Measurements from ENCODE around the gene ABCC11. TPM values are rescaled to one million over a fixed set of nuclear protein-coding genes. Genes with fewer than 3 reads are reported as not detected.

ABCC11 gene
- total and polyA plus RNA-seq, 2 experiments from 2014 or later, result 0.10 TPM; not detected in 1

- no peak for TF ChIP-seq JUNB (IDR thresholded peaks at IDR 0.05; ENCODE audit: unreplicated experiment)
- TF ChIP-seq, protein P1, sequence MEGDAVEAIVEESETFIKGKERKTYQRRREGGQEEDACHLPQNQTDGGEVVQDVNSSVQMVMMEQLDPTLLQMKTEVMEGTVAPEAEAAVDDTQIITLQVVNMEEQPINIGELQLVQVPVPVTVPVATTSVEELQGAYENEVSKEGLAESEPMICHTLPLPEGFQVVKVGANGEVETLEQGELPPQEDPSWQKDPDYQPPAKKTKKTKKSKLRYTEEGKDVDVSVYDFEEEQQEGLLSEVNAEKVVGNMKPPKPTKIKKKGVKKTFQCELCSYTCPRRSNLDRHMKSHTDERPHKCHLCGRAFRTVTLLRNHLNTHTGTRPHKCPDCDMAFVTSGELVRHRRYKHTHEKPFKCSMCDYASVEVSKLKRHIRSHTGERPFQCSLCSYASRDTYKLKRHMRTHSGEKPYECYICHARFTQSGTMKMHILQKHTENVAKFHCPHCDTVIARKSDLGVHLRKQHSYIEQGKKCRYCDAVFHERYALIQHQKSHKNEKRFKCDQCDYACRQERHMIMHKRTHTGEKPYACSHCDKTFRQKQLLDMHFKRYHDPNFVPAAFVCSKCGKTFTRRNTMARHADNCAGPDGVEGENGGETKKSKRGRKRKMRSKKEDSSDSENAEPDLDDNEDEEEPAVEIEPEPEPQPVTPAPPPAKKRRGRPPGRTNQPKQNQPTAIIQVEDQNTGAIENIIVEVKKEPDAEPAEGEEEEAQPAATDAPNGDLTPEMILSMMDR (conservative IDR thresholded peaks at IDR 0.05; ENCODE audit: low read depth in 2 of 2), result no peak
- no peak for TF ChIP-seq NANOG (IDR thresholded peaks at IDR 0.05; ENCODE audit: borderline replicate concordance)
- TF ChIP-seq ZNF114 (CRISPR knock-in tag; IDR thresholded peaks at IDR 0.05), result no peak
- TF ChIP-seq, protein P2, sequence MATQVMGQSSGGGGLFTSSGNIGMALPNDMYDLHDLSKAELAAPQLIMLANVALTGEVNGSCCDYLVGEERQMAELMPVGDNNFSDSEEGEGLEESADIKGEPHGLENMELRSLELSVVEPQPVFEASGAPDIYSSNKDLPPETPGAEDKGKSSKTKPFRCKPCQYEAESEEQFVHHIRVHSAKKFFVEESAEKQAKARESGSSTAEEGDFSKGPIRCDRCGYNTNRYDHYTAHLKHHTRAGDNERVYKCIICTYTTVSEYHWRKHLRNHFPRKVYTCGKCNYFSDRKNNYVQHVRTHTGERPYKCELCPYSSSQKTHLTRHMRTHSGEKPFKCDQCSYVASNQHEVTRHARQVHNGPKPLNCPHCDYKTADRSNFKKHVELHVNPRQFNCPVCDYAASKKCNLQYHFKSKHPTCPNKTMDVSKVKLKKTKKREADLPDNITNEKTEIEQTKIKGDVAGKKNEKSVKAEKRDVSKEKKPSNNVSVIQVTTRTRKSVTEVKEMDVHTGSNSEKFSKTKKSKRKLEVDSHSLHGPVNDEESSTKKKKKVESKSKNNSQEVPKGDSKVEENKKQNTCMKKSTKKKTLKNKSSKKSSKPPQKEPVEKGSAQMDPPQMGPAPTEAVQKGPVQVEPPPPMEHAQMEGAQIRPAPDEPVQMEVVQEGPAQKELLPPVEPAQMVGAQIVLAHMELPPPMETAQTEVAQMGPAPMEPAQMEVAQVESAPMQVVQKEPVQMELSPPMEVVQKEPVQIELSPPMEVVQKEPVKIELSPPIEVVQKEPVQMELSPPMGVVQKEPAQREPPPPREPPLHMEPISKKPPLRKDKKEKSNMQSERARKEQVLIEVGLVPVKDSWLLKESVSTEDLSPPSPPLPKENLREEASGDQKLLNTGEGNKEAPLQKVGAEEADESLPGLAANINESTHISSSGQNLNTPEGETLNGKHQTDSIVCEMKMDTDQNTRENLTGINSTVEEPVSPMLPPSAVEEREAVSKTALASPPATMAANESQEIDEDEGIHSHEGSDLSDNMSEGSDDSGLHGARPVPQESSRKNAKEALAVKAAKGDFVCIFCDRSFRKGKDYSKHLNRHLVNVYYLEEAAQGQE (IDR thresholded peaks at IDR 0.05; ENCODE audit: unreplicated experiment), result no peak
- TF ChIP-seq STAT1 (IDR thresholded peaks at IDR 0.05; ENCODE audit: unreplicated experiment), result no peak
- no peak for TF ChIP-seq POLR2AphosphoS5 (IDR thresholded peaks at IDR 0.05; ENCODE audit: low read depth)
- no peak for TF ChIP-seq EZH2phosphoT487 (IDR thresholded peaks at IDR 0.05; ENCODE audit: unreplicated experiment)
- Histone ChIP-seq H4K20me1 (replicated peaks; ENCODE audit: insufficient read depth) (no peaks in the 10 kb centered on the region), H3K9me2 (ENCODE audit: insufficient read depth) (no peaks in the 10 kb centered on the region), H3F3A (replicated peaks; ENCODE audit: low read depth) (no peaks in the 10 kb centered on the region), H3K79me2 (replicated peaks; ENCODE audit: insufficient read depth) (no peaks in the 10 kb centered on the region), H3K4me1 (ENCODE audit: insufficient read depth) (no peaks in the 10 kb centered on the region), H3K27me3 (ENCODE audit: insufficient read depth) (no peaks in the 10 kb centered on the region), H2AFZ (no peak overlapping the region), H3K4me2 (no peak overlapping the region), H3K36me3 (ENCODE audit: insufficient read depth) (no peaks in the 10 kb centered on the region), H3K4me3 (no peak overlapping the region), H3K27ac (ENCODE audit: low read depth) (no peak overlapping the region)
- Mint-ChIP-seq H3K36me3 (ENCODE audit: low read depth) (no peaks in the 10 kb centered on the region), H3K4me1 (no peaks in the 10 kb centered on the region; the same call in 2 of the 3 replicates), H3K27ac (no peak overlapping the region), H3K9me3 (no peaks in the 10 kb centered on the region), H3K27me3 (ENCODE audit: insufficient read depth, low read depth, poor library complexity) (peaks cover 8% of the 10 kb centered on the region), H3K4me3 (no peak overlapping the region)
- DNase-seq (ENCODE audit: low spot score), result no peak
- ATAC-seq, result no peak
Measured at GRCh38 chr16:48210747-48211146, 36.6 kb downstream of the ABCC11 start.

DNA sequence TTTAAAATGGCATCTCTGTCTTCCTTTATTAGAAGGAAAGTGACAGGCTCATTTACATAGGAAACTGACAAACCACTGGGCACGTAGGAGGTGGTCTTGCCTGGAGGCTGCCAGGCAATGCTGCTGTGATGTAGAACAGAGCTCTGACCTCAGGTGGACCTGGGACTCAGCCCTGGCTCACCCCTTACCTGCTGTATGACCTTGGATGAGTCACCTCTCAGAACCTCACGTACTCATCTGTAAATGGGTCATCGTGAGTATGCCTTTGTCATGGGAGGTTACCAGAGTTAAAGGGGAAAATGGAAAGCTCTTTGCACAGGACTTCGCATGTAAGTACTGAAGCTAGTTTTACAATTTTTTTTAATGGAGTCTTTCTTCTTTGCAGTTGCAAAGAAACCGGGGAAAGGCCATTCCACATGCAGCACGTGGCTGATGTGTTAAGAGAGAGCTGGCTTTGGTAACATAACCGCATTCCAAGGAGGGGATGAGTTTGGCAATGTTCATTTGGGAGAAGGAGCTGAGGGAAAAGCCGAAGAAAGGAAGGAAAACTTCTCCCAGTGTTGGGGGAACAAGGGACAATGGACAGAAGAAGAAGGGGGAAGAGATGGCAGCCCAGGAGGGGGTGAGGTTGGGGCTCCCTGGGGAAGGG, 40.6 kb downstream of the ABCC11 start:
- Mint-ChIP-seq H3K27me3 (ENCODE audit: insufficient read depth, low read depth, poor library complexity) (peaks cover 4% of the 10 kb centered on the region), H3K4me1 (no peaks in the 10 kb centered on the region; the same call in 2 of the 3 replicates), H3K36me3 (ENCODE audit: low read depth) (no peaks in the 10 kb centered on the region), H3K4me3 (no peak overlapping the region), H3K27ac (no peak overlapping the region), H3K9me3 (no peaks in the 10 kb centered on the region)
- Histone ChIP-seq H3K27ac (ENCODE audit: low read depth) (no peak overlapping the region), H3K27me3 (ENCODE audit: insufficient read depth) (no peaks in the 10 kb centered on the region), H3K4me2 (no peak overlapping the region), H3K4me1 (ENCODE audit: insufficient read depth) (no peaks in the 10 kb centered on the region), H3K4me3 (no peak overlapping the region), H3F3A (replicated peaks; ENCODE audit: low read depth) (no peaks in the 10 kb centered on the region), H3K36me3 (ENCODE audit: insufficient read depth) (no peaks in the 10 kb centered on the region), H4K20me1 (replicated peaks; ENCODE audit: insufficient read depth) (no peaks in the 10 kb centered on the region), H3K9me2 (ENCODE audit: insufficient read depth) (no peaks in the 10 kb centered on the region), H3K79me2 (replicated peaks; ENCODE audit: insufficient read depth) (no peaks in the 10 kb centered on the region), H2AFZ (no peak overlapping the region)
- DNase-seq (ENCODE audit: low spot score) (no peak), ATAC-seq (no peak)
- TF ChIP-seq EZH2 (IDR thresholded peaks at IDR 0.05; ENCODE audit: low read depth, unreplicated experiment) (no peak), ZNF331 (CRISPR knock-in tag; IDR thresholded peaks at IDR 0.05; ENCODE audit: low read depth) (no peak), POLR2AphosphoS5 (IDR thresholded peaks at IDR 0.05; ENCODE audit: low read depth) (no peak), ZNF114 (CRISPR knock-in tag; IDR thresholded peaks at IDR 0.05) (no peak), ETS1 (IDR thresholded peaks at IDR 0.05) (no peak), EZH2phosphoT487 (IDR thresholded peaks at IDR 0.05; ENCODE audit: unreplicated experiment) (no peak)
- TF ChIP-seq, protein P2 (IDR thresholded peaks at IDR 0.05; ENCODE audit: unreplicated experiment), result no peak
- TF ChIP-seq, protein P1 (conservative IDR thresholded peaks at IDR 0.05; ENCODE audit: low read depth in 2 of 2), result no peak
